GM19452 (cell line): ENCODE data around the gene S100A10.

Experiments used
- ATAC-seq: cut with Tn5 transposase; IDR thresholded peaks from one replicate; pipeline ENCODE4 v1.9.1; 2021; ENCODE audit not compliant: unreplicated experiment

S100A10 gene

GRCh38 chr1:151988405-151988923 is 5.2 kb downstream of the S100A10 start:
- no peak for ATAC-seq

GRCh38 chr1:151986501-151987190 is 7.0 kb downstream of the S100A10 start:
- ATAC-seq: no peak

GRCh38 chr1:151985768-151986167 is 7.9 kb downstream of the S100A10 start:
- ATAC-seq: no peak

GRCh38 chr1:151985270-151985669 is 8.4 kb downstream of the S100A10 start:
- no peak for ATAC-seq

GRCh38 chr1:151984313-151984956 is 9.2 kb downstream of the S100A10 start:
- peak; percentile 92 for ATAC-seq

GRCh38 chr1:151982300-151983005 is 11.2 kb downstream of the S100A10 start:
- ATAC-seq: no peak

- no peak for ATAC-seq
Measured at GRCh38 chr1:151981178-151981525, 12.5 kb downstream of the S100A10 start.

GRCh38 chr1:151980287-151981177 is 13.1 kb downstream of the S100A10 start:
- no peak for ATAC-seq

GRCh38 chr1:151978922-151979321 is 14.7 kb downstream of the S100A10 start:
- no peak for ATAC-seq

- ATAC-seq: no peak
Measured at GRCh38 chr1:151977662-151978230, 15.9 kb downstream of the S100A10 start.

- no peak for ATAC-seq
Measured at GRCh38 chr1:151976858-151977257, 16.8 kb downstream of the S100A10 start.

GRCh38 chr1:151976015-151976343 is 17.7 kb downstream of the S100A10 start:
- no peak for ATAC-seq

- ATAC-seq: no peak
Measured at GRCh38 chr1:151975311-151976014, 18.2 kb downstream of the S100A10 start.

- ATAC-seq: no peak
Measured at GRCh38 chr1:151972542-151973248, 21.0 kb downstream of the S100A10 start.

GRCh38 chr1:151970626-151971025 is 23.0 kb downstream of the S100A10 start:
- no peak for ATAC-seq

- ATAC-seq: no peak
Measured at GRCh38 chr1:151970128-151970527, 23.5 kb downstream of the S100A10 start.

- ATAC-seq: no peak
Measured at GRCh38 chr1:151968791-151969399, 24.8 kb downstream of the S100A10 start.

GRCh38 chr1:151968058-151968457 is 25.6 kb downstream of the S100A10 start:
- no peak for ATAC-seq

- no peak for ATAC-seq
Measured at GRCh38 chr1:151967091-151967490, 26.6 kb downstream of the S100A10 start.
